Endodermal cell (in vitro differentiated cells): Measurements from ENCODE around the gene SMYD3. TPM values are rescaled to one million over a fixed set of nuclear protein-coding genes. Genes with fewer than 3 reads are reported as not detected.

Source experiments
- DNase-seq: peaks from one replicate; pipeline ENCODE4 v3.0.0-alpha.2; 2017
- H3K27ac ChIP-seq: 2 replicates; pipeline ENCODE4 v1.5.1; 2013; ENCODE audit warnings: mild to moderate bottlenecking, low read depth, low read length, moderate library complexity
- H3K27me3 ChIP-seq: 2 replicates; pipeline ENCODE4 v1.6.1; 2013; ENCODE audit warnings: mild to moderate bottlenecking, low read length, moderate library complexity; ENCODE audit not compliant: insufficient read depth, control insufficient read depth, poor library complexity, severe bottlenecking
- H3K36me3 ChIP-seq: 2 replicates; pipeline ENCODE4 v1.7.0; 2013; ENCODE audit warnings: mild to moderate bottlenecking, low read length, moderate library complexity; ENCODE audit not compliant: control insufficient read depth, insufficient read depth
- H3K4me1 ChIP-seq: one replicate; pipeline ENCODE4 v1.7.0; 2013; ENCODE audit warnings: low read length; ENCODE audit not compliant: control insufficient read depth, insufficient read depth
- H3K4me3 ChIP-seq: 2 replicates; pipeline ENCODE4 v1.5.1; 2013; ENCODE audit warnings: mild to moderate bottlenecking, low read length, moderate library complexity
- H3K9ac ChIP-seq: 2 replicates; pipeline ENCODE4 v1.6.1; 2013; ENCODE audit warnings: mild to moderate bottlenecking, low read length, moderate library complexity; ENCODE audit not compliant: poor library complexity, severe bottlenecking; ENCODE audit errors: extremely low read depth
- H3K9me3 ChIP-seq: 2 replicates; pipeline ENCODE4 v1.6.1; 2013; ENCODE audit warnings: mild to moderate bottlenecking, low read length, moderate library complexity; ENCODE audit not compliant: control insufficient read depth
- H3K27ac Mint-ChIP-seq: 2 replicates; pipeline ENCODE4 v1.8.0; 2020; ENCODE audit warnings: mixed read lengths
- H3K27me3 Mint-ChIP-seq: 2 replicates; pipeline ENCODE4 v1.8.0; 2021; ENCODE audit warnings: mild to moderate bottlenecking, mixed read lengths; ENCODE audit not compliant: insufficient read depth
- H3K36me3 Mint-ChIP-seq: 2 replicates; pipeline ENCODE4 v1.8.0; 2020; ENCODE audit warnings: low read depth, mixed read lengths
- H3K4me1 Mint-ChIP-seq: 2 replicates; pipeline ENCODE4 v1.8.0; 2020; ENCODE audit warnings: mixed read lengths
- H3K4me3 Mint-ChIP-seq: 2 replicates; pipeline ENCODE4 v1.8.0; 2020; ENCODE audit warnings: mild to moderate bottlenecking, moderate library complexity, mixed read lengths
- H3K9me3 Mint-ChIP-seq: 2 replicates; pipeline ENCODE4 v1.8.0; 2020; ENCODE audit warnings: mild to moderate bottlenecking, mixed read lengths
- WGBS, 2 experiments: methylation state at CpG; one replicate each; pipeline versions ENCODE4 v1.1.5 to v1.1.7; 2013; ENCODE audit warnings: missing lambda C conversion rate in 2 of 2, mixed read lengths in 1 of 2; ENCODE audit not compliant: insufficient coverage in 1 of 2, insufficient read length in 1 of 2; 5-methylcytosine and 5-hydroxymethylcytosine counted together
- total RNA-seq, 2 donors: library from RNA; stranded (reverse); fragmentation: NEBNext Ultra II Directional in 1 of 2; extraction: Animal tissue kit (Norgen Biotek cat#: 25700) in 1 of 2; gene quantifications; 2 replicates in 1 of 2; 3 replicates in 1 of 2; pipeline ENCODE4 v1.2.1, GENCODE V29; 2021
- TF ChIP-seq, protein P1 (sequence below): fragments of 200-600 bp; sonication (generic); conservative IDR thresholded peaks from 2 replicates; pipeline ENCODE4 v1.5.0; 2021; ENCODE audit warnings: antibody characterized with exemption, mild to moderate bottlenecking

The SMYD3 gene
- total RNA-seq, 2 donors from 2014 or later = 32.3 to 45.8 TPM

DNA sequence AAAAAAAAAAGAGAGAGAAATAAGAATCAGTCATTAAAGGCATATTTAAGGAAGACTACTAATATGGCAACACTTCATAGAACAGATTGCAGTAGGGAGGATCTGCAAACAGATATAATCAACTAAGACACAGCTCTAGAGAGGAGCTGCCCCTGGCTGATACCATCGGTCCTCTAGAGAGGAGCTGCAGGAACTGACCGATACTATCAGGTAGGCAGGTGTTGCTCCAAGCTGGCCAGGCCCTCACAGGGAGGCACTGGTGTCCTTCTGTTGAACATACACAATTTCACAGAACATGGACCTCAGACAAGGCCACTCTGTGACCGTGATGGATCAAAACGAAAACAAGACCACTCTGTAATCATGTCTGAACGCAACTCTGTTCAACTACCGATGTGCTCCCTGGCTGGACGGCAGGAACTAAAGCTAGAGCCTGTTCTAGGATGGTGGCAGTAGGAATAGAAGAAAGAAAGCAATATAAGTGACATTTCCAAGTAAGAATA is 15.5 kb downstream of the SMYD3 start:
- no peak for DNase-seq
- Histone ChIP-seq H3K9me3 (no peaks in the 10 kb centered on the region), H3K4me3 (no peak overlapping the region), H3K9ac (no peak overlapping the region), H3K36me3 (no peaks in the 10 kb centered on the region), H3K27me3 (no peaks in the 10 kb centered on the region), H3K27ac (no peak overlapping the region), H3K4me1 (no peaks in the 10 kb centered on the region)
- Mint-ChIP-seq H3K4me3 (no peak overlapping the region), H3K27ac (no peak overlapping the region), H3K9me3 (no peaks in the 10 kb centered on the region), H3K27me3 (no peaks in the 10 kb centered on the region), H3K4me1 (peaks cover 5% of the 10 kb centered on the region), H3K36me3 (no peaks in the 10 kb centered on the region)
- TF ChIP-seq, protein P1, sequence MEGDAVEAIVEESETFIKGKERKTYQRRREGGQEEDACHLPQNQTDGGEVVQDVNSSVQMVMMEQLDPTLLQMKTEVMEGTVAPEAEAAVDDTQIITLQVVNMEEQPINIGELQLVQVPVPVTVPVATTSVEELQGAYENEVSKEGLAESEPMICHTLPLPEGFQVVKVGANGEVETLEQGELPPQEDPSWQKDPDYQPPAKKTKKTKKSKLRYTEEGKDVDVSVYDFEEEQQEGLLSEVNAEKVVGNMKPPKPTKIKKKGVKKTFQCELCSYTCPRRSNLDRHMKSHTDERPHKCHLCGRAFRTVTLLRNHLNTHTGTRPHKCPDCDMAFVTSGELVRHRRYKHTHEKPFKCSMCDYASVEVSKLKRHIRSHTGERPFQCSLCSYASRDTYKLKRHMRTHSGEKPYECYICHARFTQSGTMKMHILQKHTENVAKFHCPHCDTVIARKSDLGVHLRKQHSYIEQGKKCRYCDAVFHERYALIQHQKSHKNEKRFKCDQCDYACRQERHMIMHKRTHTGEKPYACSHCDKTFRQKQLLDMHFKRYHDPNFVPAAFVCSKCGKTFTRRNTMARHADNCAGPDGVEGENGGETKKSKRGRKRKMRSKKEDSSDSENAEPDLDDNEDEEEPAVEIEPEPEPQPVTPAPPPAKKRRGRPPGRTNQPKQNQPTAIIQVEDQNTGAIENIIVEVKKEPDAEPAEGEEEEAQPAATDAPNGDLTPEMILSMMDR = no peak
- WGBS, 2 experiments = 94 to 98% methylated on average over 7 of the region's 7 CpGs

DNA sequence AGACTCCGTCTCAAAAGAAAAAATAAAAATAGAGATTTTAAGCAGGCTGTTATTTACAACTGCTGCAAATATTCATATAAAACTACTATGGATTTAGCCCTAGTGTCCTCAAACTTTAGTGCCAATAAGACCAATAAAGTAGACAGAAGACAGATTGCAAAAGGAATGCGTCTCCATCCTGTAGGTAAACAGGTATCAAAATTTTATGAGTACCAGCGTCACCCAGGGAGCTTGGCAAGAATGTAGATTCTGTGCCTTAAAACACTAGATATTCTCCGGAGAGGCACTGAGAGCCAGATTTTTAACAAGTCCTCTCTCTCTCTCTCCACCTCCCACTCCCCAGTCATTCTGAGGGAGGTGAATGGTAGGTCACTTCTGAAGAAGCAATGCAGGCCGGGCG is 18.4 kb downstream of the SMYD3 start:
- 96% methylated on average over 6 of the region's 6 CpGs; no CpG with 5 or more reads in 1 of the 2 experiments for WGBS, 2 experiments
- no peaks in the 10 kb centered on the region for H3K27me3 ChIP-seq
- no peak overlapping the region for H3K4me3 ChIP-seq
- H3K9me3 ChIP-seq = no peaks in the 10 kb centered on the region
- H3K9me3 Mint-ChIP-seq = no peaks in the 10 kb centered on the region
- no peak overlapping the region for H3K4me3 Mint-ChIP-seq
- H3K4me1 Mint-ChIP-seq = peaks cover 5% of the 10 kb centered on the region
- no peaks in the 10 kb centered on the region for H3K4me1 ChIP-seq
- H3K36me3 ChIP-seq = no peaks in the 10 kb centered on the region
- H3K27ac Mint-ChIP-seq = no peak overlapping the region
- TF ChIP-seq, protein P1 = no peak
- H3K27ac ChIP-seq = no peak overlapping the region
- no peak overlapping the region for H3K9ac ChIP-seq
- DNase-seq = no peak
- H3K27me3 Mint-ChIP-seq = no peaks in the 10 kb centered on the region
- no peaks in the 10 kb centered on the region for H3K36me3 Mint-ChIP-seq

DNA sequence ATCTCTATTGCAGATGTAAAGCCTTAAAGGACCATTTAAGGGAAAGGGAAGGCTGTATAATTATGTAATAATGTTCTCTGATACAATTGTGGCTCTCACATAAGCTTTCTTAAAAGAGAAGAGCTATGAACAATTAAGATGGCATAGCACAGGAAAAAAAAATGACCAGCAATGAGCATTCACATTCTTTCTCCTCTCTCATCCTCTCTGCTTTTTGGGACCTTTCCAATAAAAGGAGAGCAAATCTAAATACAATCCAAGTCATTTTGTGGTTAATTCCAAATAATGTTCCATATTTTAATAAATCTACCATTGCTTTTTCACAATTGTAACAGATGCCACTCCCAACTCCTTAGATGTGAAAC is 23.5 kb downstream of the SMYD3 start:
- H3K36me3 Mint-ChIP-seq = no peaks in the 10 kb centered on the region
- H3K9me3 ChIP-seq = no peaks in the 10 kb centered on the region
- no peak overlapping the region for H3K27ac Mint-ChIP-seq
- H3K4me3 ChIP-seq = no peak overlapping the region
- no peaks in the 10 kb centered on the region for H3K36me3 ChIP-seq
- no peaks in the 10 kb centered on the region for H3K27me3 ChIP-seq
- H3K4me1 Mint-ChIP-seq = no peaks in the 10 kb centered on the region
- no peaks in the 10 kb centered on the region for H3K4me1 ChIP-seq
- TF ChIP-seq, protein P1 = no peak
- H3K27me3 Mint-ChIP-seq = no peaks in the 10 kb centered on the region
- no peak overlapping the region for H3K4me3 Mint-ChIP-seq
- H3K27ac ChIP-seq = no peak overlapping the region
- no peak overlapping the region for H3K9ac ChIP-seq
- DNase-seq = no peak
- no peaks in the 10 kb centered on the region for H3K9me3 Mint-ChIP-seq
